GM19238 (cell line): Measurements from ENCODE around the gene ACAT2.
"Not testable (repeated sequence)": the region's sequence is repeated elsewhere in the genome, so short reads cannot be mapped to it uniquely, and the experiment has no call there.

ENCODE experiments used
- DNase-seq: peaks from one replicate; pipeline ENCODE4 v3.0.0; 2011; ENCODE audit warnings: low spot score; ENCODE audit not compliant: insufficient read length

Gene ACAT2

GRCh38 chr6:159761873-159762680 lies at the start of gene ACAT2:
Gene ACAT2, plus strand, starts transcription at chr6:159762045. Its CDS starts 43 bp downstream, at chr6:159762088.
- DNase-seq: peak; percentile 98

- DNase-seq: not testable (repeated sequence)
These were observed 49.5 kb upstream of the ACAT2 start for GRCh38 chr6:159712389-159712788.

- no peak for DNase-seq
These were observed 47.9 kb upstream of the ACAT2 start for GRCh38 chr6:159713984-159714383.

GRCh38 chr6:159714404-159714803 lies 47.4 kb upstream of the ACAT2 start:
- no peak for DNase-seq

- DNase-seq: no peak
These were observed 46.7 kb upstream of the ACAT2 start for GRCh38 chr6:159715166-159715565.

GRCh38 chr6:159715605-159716004 lies 46.2 kb upstream of the ACAT2 start:
- no peak for DNase-seq

GRCh38 chr6:159716247-159717096 lies 45.4 kb upstream of the ACAT2 start:
- no peak for DNase-seq

GRCh38 chr6:159718634-159719033 lies 43.2 kb upstream of the ACAT2 start:
- DNase-seq: no peak

GRCh38 chr6:159719287-159719686 lies 42.6 kb upstream of the ACAT2 start:
- no peak for DNase-seq

GRCh38 chr6:159720708-159721107 lies 41.1 kb upstream of the ACAT2 start:
- DNase-seq: no peak

- DNase-seq: not testable (repeated sequence)
These were observed 39.9 kb upstream of the ACAT2 start for GRCh38 chr6:159721981-159722380.

GRCh38 chr6:159722655-159723054 lies 39.2 kb upstream of the ACAT2 start:
- no peak for DNase-seq

- DNase-seq: no peak
These were observed 38.6 kb upstream of the ACAT2 start for GRCh38 chr6:159723259-159723658.

GRCh38 chr6:159724778-159725177 lies 37.1 kb upstream of the ACAT2 start:
- DNase-seq: no peak

- DNase-seq: not testable (repeated sequence)
These were observed 36.6 kb upstream of the ACAT2 start for GRCh38 chr6:159725208-159725607.

- no peak for DNase-seq
These were observed 35.5 kb upstream of the ACAT2 start for GRCh38 chr6:159726255-159726917.

GRCh38 chr6:159726918-159727716 lies 34.7 kb upstream of the ACAT2 start, which contains the start of gene WTAP:
Gene WTAP, plus strand, starts transcription at chr6:159727506. Its CDS starts 8,760 bp downstream, at chr6:159736266.
- DNase-seq: peak; percentile 91

- DNase-seq: peak; percentile 48
These were observed 34.0 kb upstream of the ACAT2 start for GRCh38 chr6:159727717-159728445.

GRCh38 chr6:159728531-159728964 lies 33.3 kb upstream of the ACAT2 start:
- no peak for DNase-seq
